Measurements from ENCODE around the gene HNRNPH2. TPM values are rescaled to one million over a fixed set of nuclear protein-coding genes. Genes with fewer than 3 reads are reported as not detected.

HNRNPH2 gene
- total RNA-seq, 1 experiment from 2014 or later: 72.9 TPM

- ChIA-PET CTCF (no interaction called here), POLR2A (ENCODE audit: unreplicated experiment) (no interaction called here)
- DNase-seq: no peak
- intact Hi-C loops (cut with micrococcal nuclease; ENCODE audit: unreplicated experiment): no loop called here
- Histone ChIP-seq H3K9me3 (ENCODE audit: insufficient read depth, low read depth) (no peaks in the 10 kb centered on the region), H2AFZ (no peak overlapping the region), H4K20me1 (ENCODE audit: insufficient read depth) (no peaks in the 10 kb centered on the region), H3K27ac (no peak overlapping the region), H3K36me3 (ENCODE audit: low read depth) (no peaks in the 10 kb centered on the region), H3K27me3 (ENCODE audit: insufficient read depth, low read depth) (no peaks in the 10 kb centered on the region), H3K4me3 (no peak overlapping the region), H3F3A (ENCODE audit: insufficient read depth, low read depth) (no peaks in the 10 kb centered on the region), H3K79me2 (ENCODE audit: low read depth) (no peaks in the 10 kb centered on the region), H3K4me2 (no peak overlapping the region), H3K4me1 (replicated peaks; ENCODE audit: insufficient read depth) (no peaks in the 10 kb centered on the region), H3K9me2 (ENCODE audit: insufficient read depth) (no peaks in the 10 kb centered on the region)
- no TSS peak for BruUV-seq (replicated peaks)
- TF ChIP-seq EZH2 (IDR thresholded peaks at IDR 0.05; ENCODE audit: low read depth) (no peak), CTCF (conservative IDR thresholded peaks at IDR 0.05) (no peak)
Measured at GRCh38 chrX:101368800-101369199, 39.2 kb upstream of the HNRNPH2 start.

GRCh38 chrX:101369687-101370086 lies 38.3 kb upstream of the HNRNPH2 start:
- no peaks in the 10 kb centered on the region for H3K27me3 ChIP-seq (ENCODE audit: insufficient read depth, low read depth)
- H3F3A ChIP-seq (ENCODE audit: insufficient read depth, low read depth): no peaks in the 10 kb centered on the region
- H3K4me1 ChIP-seq (replicated peaks; ENCODE audit: insufficient read depth): no peaks in the 10 kb centered on the region
- no TSS peak for BruUV-seq (replicated peaks)
- no peaks in the 10 kb centered on the region for H3K9me2 ChIP-seq (ENCODE audit: insufficient read depth)
- TF ChIP-seq CTCF (conservative IDR thresholded peaks at IDR 0.05) (no peak), EZH2 (IDR thresholded peaks at IDR 0.05; ENCODE audit: low read depth) (no peak)
- intact Hi-C loops (cut with micrococcal nuclease; ENCODE audit: unreplicated experiment): no loop called here
- no peaks in the 10 kb centered on the region for H3K79me2 ChIP-seq (ENCODE audit: low read depth)
- no peaks in the 10 kb centered on the region for H3K36me3 ChIP-seq (ENCODE audit: low read depth)
- no peak overlapping the region for H3K27ac ChIP-seq
- ChIA-PET POLR2A (ENCODE audit: unreplicated experiment) (no interaction called here), CTCF (interaction anchor here (0.7 kb wide), 1 partner anchor 9 kb away, joined by 4 read pairs; no protein-coding TSS in a partner anchor)
- H2AFZ ChIP-seq: no peak overlapping the region
- H3K4me3 ChIP-seq: no peak overlapping the region
- DNase-seq: no peak
- no peaks in the 10 kb centered on the region for H3K9me3 ChIP-seq (ENCODE audit: insufficient read depth, low read depth)
- H4K20me1 ChIP-seq (ENCODE audit: insufficient read depth): no peaks in the 10 kb centered on the region
- H3K4me2 ChIP-seq: no peak overlapping the region

GRCh38 chrX:101370888-101371504 lies 37.0 kb upstream of the HNRNPH2 start:
- H3F3A ChIP-seq (ENCODE audit: insufficient read depth, low read depth): no peaks in the 10 kb centered on the region
- no peak overlapping the region for H3K27ac ChIP-seq
- no peaks in the 10 kb centered on the region for H3K9me2 ChIP-seq (ENCODE audit: insufficient read depth)
- no peaks in the 10 kb centered on the region for H3K36me3 ChIP-seq (ENCODE audit: low read depth)
- no peak overlapping the region for H3K4me2 ChIP-seq
- intact Hi-C loops (cut with micrococcal nuclease; ENCODE audit: unreplicated experiment): no loop called here
- H3K9me3 ChIP-seq (ENCODE audit: insufficient read depth, low read depth): no peaks in the 10 kb centered on the region
- H3K79me2 ChIP-seq (ENCODE audit: low read depth): no peaks in the 10 kb centered on the region
- TF ChIP-seq CTCF (conservative IDR thresholded peaks at IDR 0.05) (no peak), EZH2 (IDR thresholded peaks at IDR 0.05; ENCODE audit: low read depth) (no peak)
- no peaks in the 10 kb centered on the region for H3K4me1 ChIP-seq (replicated peaks; ENCODE audit: insufficient read depth)
- H3K4me3 ChIP-seq: no peak overlapping the region
- H3K27me3 ChIP-seq (ENCODE audit: insufficient read depth, low read depth): no peaks in the 10 kb centered on the region
- ChIA-PET POLR2A (ENCODE audit: unreplicated experiment) (no interaction called here), CTCF (no interaction called here)
- no TSS peak for BruUV-seq (replicated peaks)
- H4K20me1 ChIP-seq (ENCODE audit: insufficient read depth): no peaks in the 10 kb centered on the region
- H2AFZ ChIP-seq: no peak overlapping the region
- DNase-seq: no peak

Data from PC-9 (cell line).